HG03520 (cell line): ENCODE data around the gene DCLK3.

ENCODE experiments used
- ATAC-seq: cut with Tn5 transposase; IDR thresholded peaks from one replicate; pipeline ENCODE4 v1.9.1; 2021; ENCODE audit warnings: mild to moderate bottlenecking, moderate library complexity; ENCODE audit not compliant: unreplicated experiment

Gene DCLK3, protein sequence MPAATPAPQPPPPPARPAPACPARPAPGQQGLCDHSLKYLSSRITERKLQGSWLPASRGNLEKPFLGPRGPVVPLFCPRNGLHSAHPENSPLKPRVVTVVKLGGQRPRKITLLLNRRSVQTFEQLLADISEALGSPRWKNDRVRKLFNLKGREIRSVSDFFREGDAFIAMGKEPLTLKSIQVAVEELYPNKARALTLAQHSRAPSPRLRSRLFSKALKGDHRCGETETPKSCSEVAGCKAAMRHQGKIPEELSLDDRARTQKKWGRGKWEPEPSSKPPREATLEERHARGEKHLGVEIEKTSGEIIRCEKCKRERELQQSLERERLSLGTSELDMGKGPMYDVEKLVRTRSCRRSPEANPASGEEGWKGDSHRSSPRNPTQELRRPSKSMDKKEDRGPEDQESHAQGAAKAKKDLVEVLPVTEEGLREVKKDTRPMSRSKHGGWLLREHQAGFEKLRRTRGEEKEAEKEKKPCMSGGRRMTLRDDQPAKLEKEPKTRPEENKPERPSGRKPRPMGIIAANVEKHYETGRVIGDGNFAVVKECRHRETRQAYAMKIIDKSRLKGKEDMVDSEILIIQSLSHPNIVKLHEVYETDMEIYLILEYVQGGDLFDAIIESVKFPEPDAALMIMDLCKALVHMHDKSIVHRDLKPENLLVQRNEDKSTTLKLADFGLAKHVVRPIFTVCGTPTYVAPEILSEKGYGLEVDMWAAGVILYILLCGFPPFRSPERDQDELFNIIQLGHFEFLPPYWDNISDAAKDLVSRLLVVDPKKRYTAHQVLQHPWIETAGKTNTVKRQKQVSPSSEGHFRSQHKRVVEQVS

GRCh38 chr3:36763850-36764703 is at the start of gene DCLK3:
DCLK3 (minus strand) TSS chr3:36764553; CDS start chr3:36764263, 290 bp downstream.
- no peak for ATAC-seq

DNA sequence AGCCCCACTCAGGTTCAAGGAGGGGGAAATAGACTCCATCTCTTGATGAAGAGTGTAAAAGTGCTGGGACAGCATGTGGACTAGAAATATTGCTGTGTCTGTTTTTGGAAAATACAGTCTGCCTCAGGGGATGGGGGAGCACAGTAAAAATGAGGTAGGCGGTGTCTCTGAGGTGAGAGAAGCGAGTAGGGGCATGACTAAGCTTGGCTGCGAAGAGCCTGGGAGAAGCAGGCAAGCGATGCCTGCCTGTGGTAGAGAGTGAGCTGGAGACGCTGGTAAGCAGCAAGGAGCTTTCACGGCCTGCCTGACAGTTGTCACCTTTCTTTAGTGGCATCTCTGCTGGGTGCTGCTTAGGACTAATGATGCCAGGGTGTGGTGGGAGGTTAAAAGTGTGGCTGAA is 49.0 kb upstream of the DCLK3 start:
- ATAC-seq = no peak

DNA sequence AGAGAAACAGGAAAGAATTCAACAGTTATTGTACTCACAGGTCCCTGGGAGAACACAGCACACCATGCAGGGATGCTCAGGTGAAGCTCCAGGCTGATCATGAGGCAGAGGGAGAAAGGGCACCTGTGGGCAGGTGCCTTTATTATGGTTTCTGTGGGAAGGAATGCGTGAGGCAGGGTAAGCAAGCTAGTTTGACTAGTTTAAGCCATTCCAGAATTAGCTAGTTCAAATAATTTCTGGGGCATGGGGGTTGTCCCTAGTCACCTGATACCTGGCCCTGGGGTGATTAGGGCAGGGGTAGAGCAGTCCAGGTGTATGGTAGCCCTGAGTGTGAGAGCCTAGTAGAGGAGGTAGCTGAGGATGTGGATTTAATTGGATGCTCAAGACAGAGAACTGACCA is 47.9 kb upstream of the DCLK3 start:
- no peak for ATAC-seq

DNA sequence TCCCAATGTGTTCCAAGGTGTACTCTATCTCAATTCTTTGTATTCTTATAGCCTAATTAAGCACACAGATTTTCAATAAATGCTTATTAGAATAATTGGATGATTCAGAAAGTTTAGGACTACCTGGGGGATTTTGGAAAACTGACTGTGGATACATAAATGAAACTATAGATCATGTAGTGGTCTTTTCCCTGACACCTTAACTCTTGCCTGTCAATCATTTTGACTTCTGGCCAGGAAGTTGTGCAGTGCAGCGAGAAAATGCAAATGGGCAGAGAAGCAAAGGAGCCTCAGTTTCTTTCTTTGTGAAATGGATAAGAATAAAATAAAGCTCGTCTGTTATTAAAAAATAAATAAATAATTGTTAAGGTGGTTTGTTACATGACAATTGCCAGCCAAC is 47.4 kb upstream of the DCLK3 start:
- ATAC-seq = no peak

GRCh38 chr3:36804295-36805055 is 40.1 kb upstream of the DCLK3 start:
- no peak for ATAC-seq

- ATAC-seq = no peak
Measured at GRCh38 chr3:36803091-36803791, 38.9 kb upstream of the DCLK3 start.

GRCh38 chr3:36800533-36801116 is 36.3 kb upstream of the DCLK3 start:
- no peak for ATAC-seq

- ATAC-seq = no peak
Measured at GRCh38 chr3:36796881-36797280, 32.5 kb upstream of the DCLK3 start.

- ATAC-seq = no peak
Measured at GRCh38 chr3:36796161-36796560, 31.8 kb upstream of the DCLK3 start.

DNA sequence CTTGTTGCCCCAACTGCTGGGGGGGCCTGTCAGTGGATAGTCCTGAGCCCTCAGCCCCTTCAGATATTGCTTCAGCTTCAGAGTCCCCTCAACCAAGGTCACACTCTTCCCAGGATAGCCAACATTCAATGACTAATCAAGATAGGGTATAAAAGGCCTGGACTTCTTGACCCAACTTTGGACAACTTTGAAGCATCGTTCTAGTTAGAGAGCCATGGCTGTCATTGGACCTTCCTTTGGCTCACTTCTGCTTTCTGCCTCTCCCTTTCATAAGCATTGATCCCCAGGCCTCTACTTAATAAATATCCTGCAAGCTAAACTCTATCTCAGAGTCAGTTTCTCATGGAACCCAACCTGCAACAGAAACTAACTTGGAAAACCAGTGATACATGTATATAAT is 31.3 kb upstream of the DCLK3 start:
- no peak for ATAC-seq

DNA sequence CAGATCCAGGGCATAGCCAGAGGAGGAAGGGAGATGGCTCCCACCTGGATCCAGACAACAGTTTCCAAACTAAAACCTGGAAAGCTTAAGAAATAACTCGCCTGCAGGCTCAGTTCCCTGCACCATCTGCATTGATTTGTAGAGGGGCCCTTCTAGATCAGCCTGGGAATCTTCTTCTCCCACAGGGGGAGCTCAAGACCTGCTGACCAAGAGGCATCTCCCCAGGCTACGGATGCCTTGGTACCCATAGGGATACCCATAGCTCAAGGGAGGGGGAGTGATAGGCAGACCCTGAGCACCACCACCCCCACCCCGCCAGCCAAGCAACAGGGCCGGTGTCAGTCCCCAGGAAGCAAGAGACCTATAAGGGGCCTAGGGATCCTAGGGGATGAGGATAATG is 28.0 kb upstream of the DCLK3 start:
- no peak for ATAC-seq

DNA sequence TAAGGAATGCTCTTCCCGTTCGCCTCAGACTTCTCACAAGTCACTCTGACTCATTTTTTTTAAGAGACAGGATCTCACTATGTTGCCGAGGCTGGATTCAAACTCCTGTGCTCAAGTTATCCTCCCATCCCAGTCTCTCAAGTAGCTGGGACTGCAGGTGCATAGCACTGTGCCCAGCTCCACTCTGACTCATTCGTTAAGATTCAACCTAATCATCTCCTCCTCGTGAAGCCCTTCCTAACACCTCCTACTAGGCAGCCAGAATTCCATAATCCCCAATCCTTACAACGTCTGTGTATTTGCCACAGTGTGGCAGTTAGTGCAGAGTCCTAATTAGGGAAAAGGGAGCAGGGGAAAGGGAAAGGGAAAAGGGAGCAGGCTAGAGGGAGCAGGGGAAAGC is 26.4 kb upstream of the DCLK3 start:
- no peak for ATAC-seq

- no peak for ATAC-seq
Measured at GRCh38 chr3:36786921-36787890, 22.9 kb upstream of the DCLK3 start.

DNA sequence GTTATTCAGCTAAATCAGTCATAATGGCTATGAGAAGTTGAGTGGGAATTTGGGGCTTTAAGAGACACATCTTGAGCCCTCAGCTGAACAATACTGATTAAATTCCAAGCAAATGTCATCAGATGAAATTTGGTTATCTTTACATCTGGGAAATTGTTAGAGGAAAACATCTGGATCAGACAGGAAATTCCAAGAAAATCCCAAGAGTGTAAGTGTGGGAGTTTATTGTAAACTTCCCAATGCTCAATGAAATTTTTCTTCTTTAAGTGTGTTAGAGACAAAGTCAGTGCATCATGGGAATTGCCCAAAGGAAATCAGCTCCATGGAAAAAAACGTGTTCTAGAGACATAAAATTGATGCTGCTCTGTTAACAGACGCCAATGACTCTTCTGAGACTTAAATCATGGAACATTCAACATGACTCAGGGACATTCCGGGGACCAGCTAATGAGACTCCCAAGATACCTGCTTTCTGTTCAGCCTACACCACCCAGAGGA is 19.8 kb upstream of the DCLK3 start:
- no peak for ATAC-seq

- ATAC-seq = peak; percentile 61
Measured at GRCh38 chr3:36777424-36778218, 13.3 kb upstream of the DCLK3 start.

GRCh38 chr3:36776436-36776835 is 12.1 kb upstream of the DCLK3 start:
- ATAC-seq = no peak

- ATAC-seq = no peak
Measured at GRCh38 chr3:36774052-36774451, 9.7 kb upstream of the DCLK3 start.
